Panc1 (cell line): ENCODE results near the gene CFAP53.

Experiments
- CTCF ChIP-seq: fragments of 450-650 bp; IDR thresholded peaks from 2 replicates; pipeline ENCODE4 v1.5.1; 2017; ENCODE audit warnings: mild to moderate bottlenecking
- POLR2AphosphoS5 ChIP-seq: IDR thresholded peaks from 2 replicates; pipeline ENCODE4 v1.6.1; 2012; ENCODE audit warnings: mild to moderate bottlenecking, low read depth, low read length, moderate library complexity
- REST ChIP-seq, 2 experiments: IDR thresholded peaks; 2 replicates each; pipeline ENCODE4 v1.6.1; 2011 to 2012; ENCODE audit warnings: low read depth in 2 of 2, control low read depth in 1 of 2, low read length in 1 of 2, mild to moderate bottlenecking in 1 of 2, moderate library complexity in 1 of 2; ENCODE audit not compliant: insufficient read depth in 1 of 2
- SIN3A ChIP-seq: IDR thresholded peaks from 2 replicates; pipeline ENCODE4 v1.6.1; 2012; ENCODE audit warnings: low read depth, mild to moderate bottlenecking, low read length, moderate library complexity, borderline replicate concordance; ENCODE audit not compliant: insufficient read depth
- TCF7L2 ChIP-seq: IDR thresholded peaks from 2 replicates; pipeline ENCODE4 v1.6.1; 2011; ENCODE audit warnings: mild to moderate bottlenecking, low read depth, low read length, inconsistent platforms

- TF ChIP-seq CTCF (no peak), POLR2AphosphoS5 (no peak), REST (IDR thresholded peaks at IDR 0.05; ENCODE audit: insufficient read depth in 1 of 2, low read depth in 2 of 2, low read length in 1 of 2) (no peak), SIN3A (no peak), TCF7L2 (no peak)
Observed at GRCh38 chr18:50315100-50315871, 49.0 kb upstream of the CFAP53 start.
